Measurements from ENCODE around the gene WAC. TPM values are rescaled to one million over a fixed set of nuclear protein-coding genes. Genes with fewer than 3 reads are reported as not detected.

WAC gene
- total RNA-seq, 2 experiments from 2014 or later: 111 to 121 TPM

DNA sequence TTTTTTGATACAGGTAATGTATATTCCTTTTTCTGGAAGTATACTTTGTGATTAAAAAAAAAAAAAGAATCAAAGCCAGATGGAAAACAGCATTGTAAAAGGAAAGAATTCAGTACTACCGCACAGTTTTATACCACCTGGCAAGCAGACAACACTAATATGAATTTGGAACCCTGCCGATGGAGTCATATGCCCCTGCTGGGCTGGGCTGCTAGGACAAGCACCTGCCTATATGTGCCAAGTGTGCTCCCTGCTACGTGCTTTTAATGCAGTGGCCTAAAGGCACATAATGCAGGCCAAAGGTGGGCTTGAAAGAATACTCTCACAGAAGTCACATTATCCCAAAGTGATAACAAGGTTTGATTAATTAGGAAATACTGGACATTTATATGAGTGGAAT, 29.8 kb upstream of the WAC start:
- BruUV-seq (replicated peaks): no TSS peak
- ChIA-PET CTCF (ENCODE audit: unreplicated experiment) (no interaction called here), POLR2A (interaction anchor here (0.6 kb wide), 1 partner anchor 431 kb away, joined by 3 read pairs; no protein-coding TSS in a partner anchor)
- no peak for DNase-seq (ENCODE audit: low spot score)
- Histone ChIP-seq H3K79me2 (ENCODE audit: insufficient read depth, low read depth, low read length) (no peaks in the 10 kb centered on the region), H4K20me1 (ENCODE audit: insufficient read depth, low read length) (no peaks in the 10 kb centered on the region), H3K4me3 (ENCODE audit: low read depth, low read length, poor library complexity, severe bottlenecking) (no peak overlapping the region), H3K9me2 (ENCODE audit: insufficient read depth, low read length) (no peaks in the 10 kb centered on the region), H3K36me3 (ENCODE audit: insufficient read depth, low read length) (no peaks in the 10 kb centered on the region), H2AFZ (ENCODE audit: low read length) (no peak overlapping the region), H3K9me3 (ENCODE audit: low read length) (no peaks in the 10 kb centered on the region), H3K4me2 (ENCODE audit: low read length) (no peak overlapping the region), H3K27ac (ENCODE audit: low read depth, low read length, poor library complexity, severe bottlenecking) (no peak overlapping the region), H3K4me1 (ENCODE audit: insufficient read depth, low read length, poor library complexity, severe bottlenecking) (no peaks in the 10 kb centered on the region)
- intact Hi-C loops (cut with micrococcal nuclease; ENCODE audit: unreplicated experiment): no loop called here
- TF ChIP-seq, protein P1, sequence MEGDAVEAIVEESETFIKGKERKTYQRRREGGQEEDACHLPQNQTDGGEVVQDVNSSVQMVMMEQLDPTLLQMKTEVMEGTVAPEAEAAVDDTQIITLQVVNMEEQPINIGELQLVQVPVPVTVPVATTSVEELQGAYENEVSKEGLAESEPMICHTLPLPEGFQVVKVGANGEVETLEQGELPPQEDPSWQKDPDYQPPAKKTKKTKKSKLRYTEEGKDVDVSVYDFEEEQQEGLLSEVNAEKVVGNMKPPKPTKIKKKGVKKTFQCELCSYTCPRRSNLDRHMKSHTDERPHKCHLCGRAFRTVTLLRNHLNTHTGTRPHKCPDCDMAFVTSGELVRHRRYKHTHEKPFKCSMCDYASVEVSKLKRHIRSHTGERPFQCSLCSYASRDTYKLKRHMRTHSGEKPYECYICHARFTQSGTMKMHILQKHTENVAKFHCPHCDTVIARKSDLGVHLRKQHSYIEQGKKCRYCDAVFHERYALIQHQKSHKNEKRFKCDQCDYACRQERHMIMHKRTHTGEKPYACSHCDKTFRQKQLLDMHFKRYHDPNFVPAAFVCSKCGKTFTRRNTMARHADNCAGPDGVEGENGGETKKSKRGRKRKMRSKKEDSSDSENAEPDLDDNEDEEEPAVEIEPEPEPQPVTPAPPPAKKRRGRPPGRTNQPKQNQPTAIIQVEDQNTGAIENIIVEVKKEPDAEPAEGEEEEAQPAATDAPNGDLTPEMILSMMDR (conservative IDR thresholded peaks at IDR 0.05; ENCODE audit: low read length): no peak
- no peak for TF ChIP-seq EZH2phosphoT487 (IDR thresholded peaks at IDR 0.05; ENCODE audit: borderline replicate concordance, low read depth, low read length)

DNA sequence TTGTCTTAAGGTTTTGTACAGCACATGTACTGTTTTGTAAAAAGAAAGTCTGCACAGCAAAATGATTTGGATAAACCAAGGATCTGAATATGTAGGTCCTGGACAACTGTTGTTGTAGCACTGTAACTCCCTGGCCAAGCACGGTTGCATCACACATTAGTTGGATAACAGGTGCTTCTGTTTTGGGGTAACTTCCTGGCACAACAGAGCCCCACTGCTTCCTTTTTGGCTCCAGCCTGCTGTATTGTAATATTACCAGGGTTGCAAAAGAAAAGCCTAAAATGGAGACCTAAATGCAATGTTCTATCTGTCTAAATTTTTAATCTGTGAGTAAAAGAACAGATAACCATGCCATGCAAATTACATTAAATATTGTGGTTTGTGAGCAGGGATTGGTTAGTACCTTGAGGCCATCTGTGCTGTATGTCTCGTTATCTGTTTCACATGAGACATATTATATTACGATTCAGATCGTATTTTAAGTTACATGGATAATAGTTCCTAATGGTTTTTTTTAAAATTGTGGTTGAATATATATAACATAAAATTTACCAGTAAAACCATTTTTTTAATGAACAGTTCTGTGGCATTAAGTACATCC, 27.5 kb upstream of the WAC start:
- Histone ChIP-seq H3K36me3 (ENCODE audit: insufficient read depth, low read length) (no peaks in the 10 kb centered on the region), H3K27ac (ENCODE audit: low read depth, low read length, poor library complexity, severe bottlenecking) (no peak overlapping the region), H3K4me1 (ENCODE audit: insufficient read depth, low read length, poor library complexity, severe bottlenecking) (no peaks in the 10 kb centered on the region), H3K79me2 (ENCODE audit: insufficient read depth, low read depth, low read length) (no peaks in the 10 kb centered on the region), H4K20me1 (ENCODE audit: insufficient read depth, low read length) (no peaks in the 10 kb centered on the region), H3K4me3 (ENCODE audit: low read depth, low read length, poor library complexity, severe bottlenecking) (no peak overlapping the region), H3K9me2 (ENCODE audit: insufficient read depth, low read length) (no peaks in the 10 kb centered on the region), H3K4me2 (ENCODE audit: low read length) (no peak overlapping the region), H2AFZ (ENCODE audit: low read length) (no peak overlapping the region), H3K9me3 (ENCODE audit: low read length) (no peaks in the 10 kb centered on the region)
- TF ChIP-seq, protein P1 (conservative IDR thresholded peaks at IDR 0.05; ENCODE audit: low read length): no peak
- intact Hi-C loops (cut with micrococcal nuclease; ENCODE audit: unreplicated experiment): no loop called here
- POLR2A ChIA-PET: no interaction called here
- no peak for DNase-seq (ENCODE audit: low spot score)
- CTCF ChIA-PET (ENCODE audit: unreplicated experiment): no interaction called here
- BruUV-seq (replicated peaks): no TSS peak

DNA sequence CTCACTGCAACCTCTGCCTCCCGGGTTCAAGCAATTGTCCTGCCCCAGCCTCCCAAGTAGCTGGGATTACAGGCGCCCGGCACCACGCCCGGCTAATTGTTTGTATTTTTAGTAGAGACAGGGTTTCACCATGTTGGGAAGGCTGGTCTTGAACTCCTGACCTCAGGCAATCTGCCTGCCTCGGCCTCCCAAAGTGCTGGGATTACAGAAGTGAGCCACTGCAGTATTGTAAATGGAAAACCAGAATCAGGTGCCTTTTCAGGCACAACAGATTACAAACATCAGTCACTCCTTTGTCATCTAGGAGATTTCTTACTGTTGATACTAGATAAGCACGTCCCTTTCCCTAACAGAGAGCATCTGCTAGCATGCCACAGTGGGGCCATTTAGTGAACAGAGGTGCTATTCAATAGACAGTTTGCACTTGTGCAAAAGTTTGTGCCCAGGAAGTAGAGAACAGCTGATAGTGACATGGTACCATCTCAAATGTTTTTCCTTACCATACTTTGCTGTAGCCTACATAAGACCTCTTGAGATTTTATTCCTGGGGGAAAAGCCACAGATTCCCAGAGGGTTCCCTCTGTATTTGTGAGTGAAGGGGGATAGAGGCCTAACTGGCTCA, 24.5 kb upstream of the WAC start:
- BruUV-seq (replicated peaks): no TSS peak

More for the DNA sequence above, 24.5 kb upstream of the WAC start:
- Histone ChIP-seq H3K4me1 (ENCODE audit: insufficient read depth, low read length, poor library complexity, severe bottlenecking) (no peaks in the 10 kb centered on the region), H3K4me3 (ENCODE audit: low read depth, low read length, poor library complexity, severe bottlenecking) (no peak overlapping the region), H3K9me3 (ENCODE audit: low read length) (no peaks in the 10 kb centered on the region), H3K27ac (ENCODE audit: low read depth, low read length, poor library complexity, severe bottlenecking) (no peak overlapping the region), H2AFZ (ENCODE audit: low read length) (no peak overlapping the region), H3K79me2 (ENCODE audit: insufficient read depth, low read depth, low read length) (no peaks in the 10 kb centered on the region), H4K20me1 (ENCODE audit: insufficient read depth, low read length) (no peaks in the 10 kb centered on the region), H3K36me3 (ENCODE audit: insufficient read depth, low read length) (no peaks in the 10 kb centered on the region), H3K4me2 (ENCODE audit: low read length) (no peak overlapping the region), H3K9me2 (ENCODE audit: insufficient read depth, low read length) (no peaks in the 10 kb centered on the region)
- no peak for DNase-seq (ENCODE audit: low spot score)
- TF ChIP-seq, protein P1 (conservative IDR thresholded peaks at IDR 0.05; ENCODE audit: low read length): no peak
- TF ChIP-seq EZH2phosphoT487 (IDR thresholded peaks at IDR 0.05; ENCODE audit: borderline replicate concordance, low read depth, low read length): no peak
- POLR2A ChIA-PET: no interaction called here
- CTCF ChIA-PET (ENCODE audit: unreplicated experiment): no interaction called here
- intact Hi-C loops (cut with micrococcal nuclease; ENCODE audit: unreplicated experiment): no loop called here
